Hematopoietic multipotent progenitor cell treated with erythropoietin and hydrocortisone succinate and interleukin-3 and kit ligand, for 8 days (in vitro differentiated cells): ENCODE measurements around the gene ADAMTS16.

Experiments used
- DNase-seq: peaks from one replicate; pipeline ENCODE4 v3.0.0-alpha.2; 2015

ADAMTS16 gene

DNA sequence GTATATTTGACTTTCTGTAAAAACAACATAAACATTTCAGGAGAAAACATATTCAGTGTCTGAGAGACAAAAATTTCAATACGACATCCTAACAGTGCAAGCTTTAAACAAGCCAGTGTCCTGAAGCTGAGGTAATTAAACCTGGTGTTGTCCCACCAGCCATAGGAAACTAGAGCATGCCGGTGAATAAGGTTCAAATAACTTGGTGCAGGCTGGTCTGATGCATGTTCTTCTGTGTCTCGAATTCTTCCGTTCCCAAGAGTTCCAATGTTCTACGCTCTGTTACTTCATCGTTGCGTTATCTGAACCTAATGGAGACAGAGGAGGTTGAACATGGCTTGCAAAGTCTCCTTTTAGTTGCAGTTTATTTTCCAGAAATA lies 48.9 kb downstream of the ADAMTS16 start:
- no peak for DNase-seq

DNA sequence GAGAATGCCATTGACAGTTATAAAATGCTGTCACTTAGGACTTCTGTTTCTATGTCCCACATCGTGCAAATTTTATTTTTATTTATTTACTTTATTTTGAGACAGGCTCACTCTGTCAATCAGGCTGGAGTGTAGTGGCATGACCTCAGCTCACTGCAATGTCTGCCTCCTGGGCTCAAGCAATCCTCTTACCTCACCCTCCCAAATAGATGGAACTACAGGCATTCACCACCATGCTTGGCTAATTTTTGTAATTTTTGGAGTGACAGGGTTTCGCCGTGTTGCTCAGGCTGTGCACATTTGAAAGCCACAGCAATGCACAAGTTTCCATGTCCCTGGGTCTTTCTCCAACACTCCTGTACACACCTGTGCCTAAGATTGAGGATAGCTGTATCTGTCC lies 51.8 kb downstream of the ADAMTS16 start:
- DNase-seq, result no peak

DNA sequence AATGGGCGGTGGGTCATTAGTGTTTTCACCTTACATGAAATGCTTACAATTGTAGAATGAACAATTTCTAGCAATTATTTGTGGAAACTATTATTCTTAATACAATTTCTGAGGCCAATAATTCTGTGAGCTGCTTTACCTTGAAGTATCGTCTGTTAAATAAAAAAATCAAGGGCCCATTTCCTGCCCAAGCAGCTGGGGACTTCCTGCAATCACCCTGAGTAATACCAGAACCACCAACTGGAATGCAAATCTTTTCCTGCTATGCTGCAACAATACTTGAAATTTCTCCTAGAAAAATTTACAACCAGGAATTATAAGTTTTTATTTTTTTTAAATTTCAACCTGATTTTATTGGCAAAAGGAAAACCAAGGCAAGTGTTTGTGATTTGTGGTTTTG lies 52.6 kb downstream of the ADAMTS16 start:
- no peak for DNase-seq

DNA sequence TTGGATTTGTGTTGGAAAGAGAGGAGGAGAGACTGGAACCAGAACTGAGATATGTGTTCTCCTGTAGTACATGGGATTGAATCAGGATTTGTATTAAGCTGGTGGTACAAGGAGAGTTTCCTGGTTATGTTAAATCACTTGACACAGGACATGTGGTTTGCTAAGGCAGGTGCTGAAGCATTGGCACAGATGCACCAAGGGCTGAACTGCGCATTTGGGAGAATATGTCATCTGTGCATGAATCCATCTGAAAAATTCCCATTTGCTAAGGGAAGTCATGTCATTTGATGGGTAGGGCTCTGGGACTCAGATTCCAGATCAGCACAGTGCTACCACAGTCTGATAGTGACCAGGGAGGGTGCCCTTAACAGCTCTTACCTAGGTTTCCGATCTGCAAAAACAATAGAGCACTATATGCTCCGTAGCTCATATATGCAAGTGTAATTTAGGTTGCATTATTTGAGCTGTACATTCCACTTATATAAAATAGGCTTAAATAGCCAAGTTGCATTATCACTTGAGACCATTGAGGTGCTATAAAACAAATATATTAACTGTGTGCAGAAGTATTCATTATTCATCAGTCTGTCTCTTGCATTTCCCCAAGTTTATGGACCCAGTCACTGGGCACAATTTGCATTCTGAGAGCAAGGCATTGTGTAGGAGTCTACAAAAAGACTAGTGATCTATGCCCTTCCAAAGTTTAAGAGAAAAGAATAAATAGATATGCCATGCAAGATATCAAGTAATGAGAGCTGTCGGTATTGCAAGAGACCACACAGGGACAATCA lies 55.2 kb downstream of the ADAMTS16 start:
- no peak for DNase-seq

DNA sequence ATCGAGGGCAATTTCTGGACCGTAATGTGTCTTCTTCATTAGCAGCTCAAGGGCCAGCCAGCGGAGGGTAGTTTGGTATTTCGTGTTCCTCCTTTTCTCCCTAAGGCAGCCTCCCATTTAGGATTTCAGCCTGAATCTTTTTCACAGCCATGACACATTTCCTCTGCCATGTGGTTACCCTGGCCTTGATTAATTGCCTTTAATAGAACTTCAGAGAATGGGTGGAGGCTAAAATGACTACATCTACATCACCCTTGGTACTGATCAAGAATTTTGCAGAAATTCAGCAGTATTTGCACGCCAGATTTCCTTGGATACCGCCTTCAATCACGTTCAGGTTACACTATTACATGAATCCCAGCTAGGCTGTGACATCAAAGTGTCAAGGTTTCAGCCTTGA lies 58.0 kb downstream of the ADAMTS16 start:
- DNase-seq, result no peak

DNA sequence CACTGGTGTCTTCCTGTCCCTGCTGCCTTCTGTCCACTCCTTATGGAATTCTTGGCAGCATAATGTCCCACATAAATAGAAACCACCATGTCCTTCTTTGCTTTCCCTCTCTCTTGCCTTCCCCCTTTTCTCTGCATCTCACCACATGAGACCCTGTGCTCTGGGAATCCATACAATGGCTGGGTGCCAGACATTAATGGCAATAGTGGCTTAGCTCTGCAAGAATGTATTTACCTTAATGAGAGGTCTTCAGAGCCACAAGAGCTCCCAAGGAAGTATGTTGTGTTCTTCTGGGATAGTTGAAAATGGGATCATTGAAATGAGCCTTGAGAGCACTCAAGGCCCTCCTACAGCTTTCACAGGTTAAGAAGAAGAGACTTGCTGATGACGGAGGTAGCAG lies 58.7 kb downstream of the ADAMTS16 start:
- no peak for DNase-seq

DNA sequence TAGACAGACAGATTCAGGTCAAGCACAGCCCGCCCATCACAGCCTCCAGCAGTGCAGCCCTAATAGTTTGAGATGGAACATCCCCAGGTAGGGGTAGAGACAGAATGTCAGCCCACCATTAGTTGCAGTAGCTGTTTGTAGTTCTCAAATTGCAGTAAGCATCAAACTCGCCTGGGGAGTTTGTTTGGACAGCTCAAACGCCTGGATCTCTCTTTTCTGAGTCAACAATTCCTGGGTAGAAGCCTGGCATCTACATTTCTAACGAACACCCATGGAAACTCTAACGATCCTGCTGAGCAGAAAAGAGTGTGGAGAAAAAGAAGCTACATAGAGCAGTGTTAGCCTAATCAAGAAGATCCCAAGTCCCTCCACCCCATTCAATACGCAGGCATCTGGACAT lies 59.4 kb downstream of the ADAMTS16 start:
- no peak for DNase-seq

DNA sequence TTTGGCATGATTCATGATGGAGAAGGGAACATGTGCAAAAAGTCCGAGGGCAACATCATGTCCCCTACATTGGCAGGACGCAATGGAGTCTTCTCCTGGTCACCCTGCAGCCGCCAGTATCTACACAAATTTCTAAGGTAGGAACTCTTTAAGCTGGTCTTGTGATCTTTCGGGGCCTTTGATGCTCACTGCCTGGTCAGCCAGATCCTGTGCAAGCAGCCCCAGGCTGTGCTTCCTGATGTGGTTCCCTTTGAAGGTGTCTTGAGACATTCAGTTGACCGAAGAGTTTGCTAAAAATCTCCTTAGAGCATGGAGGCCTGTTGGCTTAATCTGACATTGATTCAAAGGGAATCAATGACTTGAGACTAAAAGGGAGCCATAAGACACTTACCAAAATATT lies 60.0 kb downstream of the ADAMTS16 start:
- DNase-seq, result no peak

DNA sequence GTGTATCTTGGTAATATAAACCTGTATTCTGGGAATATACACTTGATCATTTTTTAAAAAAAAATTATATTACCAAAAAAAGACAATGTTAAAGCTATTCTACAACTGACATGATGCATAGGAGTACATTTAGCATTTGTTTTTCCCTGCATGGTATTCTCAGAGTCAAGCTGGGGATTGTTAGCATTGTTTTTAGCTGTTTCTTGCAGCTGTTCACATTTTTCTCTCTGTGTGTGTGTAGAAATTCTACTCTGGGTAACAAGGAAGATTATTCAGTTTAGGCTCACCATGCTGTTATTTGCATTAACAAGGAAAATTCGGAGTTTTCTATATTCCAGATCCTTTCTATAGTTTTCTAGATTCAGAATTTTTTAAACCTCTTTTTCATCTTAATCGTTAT lies 62.2 kb downstream of the ADAMTS16 start:
- no peak for DNase-seq

DNA sequence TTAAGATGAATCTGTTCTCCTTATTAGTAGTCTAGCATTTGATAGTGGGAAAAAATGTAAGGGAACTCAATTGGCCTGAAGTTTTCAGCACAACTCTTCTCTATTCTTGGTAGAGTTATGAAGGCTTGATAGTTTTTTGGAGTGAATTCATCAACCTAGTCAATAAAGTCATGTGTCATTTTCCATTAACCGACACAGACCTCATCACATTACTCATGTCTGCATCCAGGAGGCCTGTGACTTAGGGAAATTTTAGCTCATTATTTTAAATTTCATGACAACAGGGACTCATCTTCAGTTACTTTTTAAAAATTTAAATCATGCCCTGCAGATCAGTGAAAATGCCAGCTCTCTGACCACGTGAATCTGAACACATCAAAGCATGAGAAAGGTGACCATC lies 63.3 kb downstream of the ADAMTS16 start:
- no peak for DNase-seq

DNA sequence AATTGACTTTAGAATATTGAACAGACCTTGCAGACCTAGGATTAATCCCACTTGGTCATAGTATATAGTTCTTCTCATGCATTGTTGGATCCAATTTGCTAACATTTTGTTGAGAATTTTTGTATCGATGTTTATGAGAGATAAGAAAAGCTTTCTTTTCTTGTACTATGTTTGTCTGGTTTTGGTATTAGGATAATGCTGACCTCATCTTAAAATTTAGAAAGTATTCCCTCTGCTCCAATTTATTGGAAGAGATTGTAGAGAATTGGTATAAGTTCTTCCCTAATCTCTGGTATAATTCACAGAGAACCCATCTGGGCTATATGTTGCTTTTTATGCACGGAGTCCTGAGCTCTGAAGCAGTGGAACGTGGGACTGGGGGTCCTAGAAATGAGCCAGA lies 67.7 kb downstream of the ADAMTS16 start:
- DNase-seq, result no peak

DNA sequence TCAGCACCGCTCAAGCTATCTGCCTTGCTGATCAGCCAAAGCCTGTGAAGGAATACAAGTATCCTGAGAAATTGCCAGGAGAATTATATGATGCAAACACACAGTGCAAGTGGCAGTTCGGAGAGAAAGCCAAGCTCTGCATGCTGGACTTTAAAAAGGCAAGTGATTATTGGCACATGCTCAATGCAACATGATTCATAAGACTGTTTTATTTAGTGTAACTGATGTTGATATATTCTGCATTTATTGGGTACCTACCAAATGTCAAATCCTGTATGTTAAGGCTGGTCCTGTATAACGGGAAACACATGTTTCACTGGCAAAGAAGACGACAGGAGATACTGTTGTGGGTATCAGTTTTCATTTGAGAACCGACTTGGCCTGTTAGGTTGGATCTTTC lies 69.0 kb downstream of the ADAMTS16 start:
- no peak for DNase-seq

DNA sequence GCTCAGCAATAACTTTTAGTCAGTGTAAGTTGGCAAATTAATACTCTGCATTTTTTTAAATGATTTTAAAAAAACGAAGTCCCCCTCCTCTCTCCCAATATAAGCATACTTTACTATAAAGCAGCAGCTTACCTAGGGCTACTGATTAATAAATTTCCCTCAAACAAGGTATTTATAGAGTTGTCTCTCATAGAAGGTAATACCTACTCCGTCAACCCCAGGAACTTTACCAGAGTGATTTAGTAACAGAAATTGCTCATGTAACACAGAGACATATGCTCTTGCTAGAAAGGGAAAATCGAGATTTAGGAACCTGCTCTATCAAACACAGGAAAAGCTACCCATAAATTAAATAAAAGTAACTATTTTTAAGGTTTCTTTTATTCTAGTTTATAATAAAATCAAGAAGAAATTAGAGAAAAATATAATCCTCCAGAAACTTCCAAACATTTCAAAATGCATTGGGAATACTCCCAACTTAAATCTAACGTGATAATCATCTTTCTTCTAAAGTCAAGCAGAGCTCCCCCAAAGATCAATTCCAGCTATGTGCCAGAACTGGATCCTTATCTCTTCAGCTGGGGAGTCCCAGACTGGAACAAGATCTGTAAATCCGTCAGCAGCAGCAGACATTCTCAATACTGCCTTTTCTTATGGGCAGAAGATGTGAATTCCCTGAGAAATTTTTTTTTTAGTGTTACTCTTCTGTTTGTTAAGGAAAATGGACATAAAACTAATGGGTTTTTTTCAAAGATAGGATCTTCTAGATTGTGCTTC lies 69.6 kb downstream of the ADAMTS16 start:
- DNase-seq, result no peak

DNA sequence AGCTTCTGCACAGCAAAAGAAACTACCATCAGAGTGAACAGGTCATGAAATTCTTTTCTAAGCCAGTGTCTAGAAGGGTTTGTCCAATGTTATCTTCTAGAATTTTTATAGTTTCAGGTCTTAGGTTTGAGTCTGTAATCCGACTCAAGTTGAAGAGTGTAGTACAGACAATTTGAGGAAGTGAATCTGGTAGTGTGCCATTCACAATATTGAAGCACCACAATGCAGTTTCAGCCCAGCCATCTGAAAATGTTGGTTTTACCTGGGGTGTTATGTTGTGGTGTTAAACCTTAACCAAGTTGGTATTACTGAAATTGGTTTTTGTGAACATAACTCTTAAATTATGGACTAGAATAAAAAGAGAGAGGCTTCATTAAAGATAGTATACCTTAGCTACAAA lies 77.2 kb downstream of the ADAMTS16 start:
- no peak for DNase-seq

DNA sequence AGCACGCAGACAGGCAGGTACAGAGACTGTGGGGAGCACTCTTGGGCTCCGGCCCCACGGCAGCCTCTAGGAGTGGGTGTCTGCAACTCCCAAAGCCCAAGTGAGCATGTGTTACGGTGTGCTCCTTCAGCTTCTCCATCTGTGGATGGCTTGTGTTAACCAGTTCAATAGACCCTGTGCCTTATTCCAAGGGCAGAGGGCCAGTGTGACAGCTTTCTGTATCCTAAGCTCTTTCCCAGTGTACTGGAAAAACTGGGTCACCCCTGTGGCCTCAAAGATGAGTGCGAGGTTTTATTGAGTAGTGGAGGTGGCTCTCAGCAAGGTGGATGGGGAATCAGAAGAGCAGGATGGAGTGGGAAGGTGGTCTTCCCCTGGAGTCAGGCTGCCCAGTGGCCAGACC lies 78.3 kb downstream of the ADAMTS16 start:
- no peak for DNase-seq

DNA sequence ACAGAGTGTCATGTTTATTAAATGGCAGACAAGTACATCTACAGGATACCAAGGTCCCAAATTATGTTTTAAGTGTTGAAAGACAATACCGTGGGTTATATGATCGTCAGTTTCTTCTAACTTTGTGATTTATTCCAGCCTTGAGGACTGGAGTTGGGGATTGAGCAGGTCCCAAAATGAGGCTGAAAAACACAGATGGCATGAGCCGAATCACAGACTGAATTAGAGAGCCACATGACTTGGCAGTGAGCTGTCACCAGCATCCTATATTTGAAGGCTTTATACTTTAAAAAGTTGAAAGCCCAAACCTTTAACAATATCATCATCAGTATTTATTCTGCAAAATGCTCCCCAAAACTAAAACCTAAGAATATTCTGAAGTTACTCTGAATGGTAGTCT lies 79.4 kb downstream of the ADAMTS16 start:
- DNase-seq, result no peak

DNA sequence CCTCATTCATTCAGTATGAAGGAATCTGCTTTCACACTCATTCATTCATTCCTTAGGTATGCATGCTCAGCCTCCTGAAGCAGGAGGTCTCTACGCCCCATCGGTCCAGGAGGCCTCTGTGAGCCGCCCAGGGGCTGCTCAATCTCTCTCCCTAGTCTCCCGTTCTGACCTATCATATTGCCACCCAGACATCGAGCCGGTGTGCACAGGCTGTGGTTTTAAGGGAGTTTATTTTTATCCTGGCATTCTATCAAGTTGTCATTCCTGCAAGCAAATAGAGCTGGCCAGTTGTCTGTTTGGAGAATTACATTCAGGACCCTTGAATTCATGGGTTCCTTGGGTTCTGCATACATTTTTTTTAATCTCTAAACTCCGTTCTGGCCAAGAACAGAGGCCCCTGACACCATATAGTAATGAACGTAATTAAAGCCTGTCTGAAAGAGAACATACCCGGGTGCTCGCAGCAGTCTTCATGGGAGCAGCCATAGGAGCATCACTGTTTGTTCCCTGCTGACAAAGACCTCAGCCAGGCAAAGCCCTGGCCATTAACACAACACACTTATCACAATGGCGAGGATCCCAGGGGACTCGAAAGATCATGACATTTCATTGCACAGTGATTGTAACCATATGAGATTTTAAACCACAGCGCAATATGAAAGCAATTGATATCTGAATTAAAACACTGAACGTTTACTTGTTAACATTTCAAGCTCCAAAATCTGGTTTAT lies 80.9 kb downstream of the ADAMTS16 start:
- DNase-seq, result no peak

DNA sequence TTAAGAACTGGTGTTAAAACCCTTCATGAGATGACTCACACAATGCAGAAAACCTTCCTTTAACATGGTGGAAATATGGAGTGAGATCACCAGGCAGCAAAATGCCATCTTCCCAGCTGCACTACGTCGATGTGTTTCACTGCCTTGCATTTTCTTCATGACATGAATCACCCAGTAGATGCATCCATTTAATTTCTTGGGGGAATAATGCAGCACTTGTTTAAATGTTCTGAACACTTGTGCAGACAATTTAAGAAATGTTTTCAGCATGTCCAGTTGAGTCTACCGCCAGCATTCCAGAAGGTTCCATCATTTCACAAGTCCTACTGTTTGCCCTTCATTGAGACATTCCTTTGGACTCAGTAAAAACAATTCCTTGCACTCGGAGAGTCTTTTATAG lies 81.6 kb downstream of the ADAMTS16 start:
- DNase-seq, result no peak

DNA sequence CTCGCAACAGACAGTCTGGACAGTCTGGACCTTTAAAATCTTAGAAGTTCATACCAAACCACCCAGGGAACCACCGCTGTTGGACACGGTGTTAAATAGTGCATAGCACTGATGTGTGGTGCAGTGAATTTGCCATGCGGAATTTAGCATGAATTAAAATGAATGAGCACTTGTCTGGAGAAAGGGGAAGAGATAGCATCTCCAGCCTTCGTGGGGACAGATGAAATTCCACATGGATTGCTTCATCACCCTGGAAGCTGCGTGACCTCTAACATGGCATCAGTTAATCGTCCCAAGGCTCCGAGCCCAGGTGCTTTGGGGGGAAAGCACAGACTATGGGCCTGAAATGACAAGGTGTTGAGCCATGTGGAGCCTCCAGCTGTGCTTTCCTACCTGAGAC lies 91.4 kb downstream of the ADAMTS16 start:
- DNase-seq, result no peak

DNA sequence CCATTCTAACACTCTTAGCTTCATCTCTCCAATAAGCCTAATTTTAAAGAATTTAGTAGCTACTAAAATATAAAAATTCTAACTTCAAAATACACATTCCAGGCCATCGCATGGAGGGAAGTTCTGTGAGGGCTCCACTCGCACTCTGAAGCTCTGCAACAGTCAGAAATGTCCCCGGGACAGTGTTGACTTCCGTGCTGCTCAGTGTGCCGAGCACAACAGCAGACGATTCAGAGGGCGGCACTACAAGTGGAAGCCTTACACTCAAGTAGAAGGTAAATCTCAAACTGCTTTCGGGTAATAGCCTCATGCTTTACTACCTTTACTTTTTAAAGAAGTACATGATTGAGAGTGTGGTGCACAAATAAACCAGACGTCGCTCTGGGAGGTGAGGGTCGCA lies 94.8 kb downstream of the ADAMTS16 start:
- no peak for DNase-seq

DNA sequence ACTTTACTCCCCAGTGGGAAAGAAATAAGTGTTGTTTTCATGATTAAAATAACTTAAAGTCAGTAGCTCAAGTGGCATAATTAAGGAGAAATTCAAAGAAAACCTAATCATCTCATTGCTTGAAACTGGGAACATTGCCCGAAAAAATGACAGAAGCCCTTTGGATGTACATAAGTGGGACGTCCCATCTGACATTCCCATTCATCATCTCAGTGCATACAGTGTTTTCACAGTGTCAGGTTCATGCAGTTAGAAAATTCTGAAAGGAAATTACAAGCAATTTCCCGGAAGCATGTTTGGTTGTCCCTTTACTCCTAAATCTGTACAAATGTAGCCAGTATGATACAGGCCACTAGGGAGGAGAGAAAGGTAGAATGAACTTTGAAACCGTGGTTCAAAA lies 95.6 kb downstream of the ADAMTS16 start:
- DNase-seq, result no peak

DNA sequence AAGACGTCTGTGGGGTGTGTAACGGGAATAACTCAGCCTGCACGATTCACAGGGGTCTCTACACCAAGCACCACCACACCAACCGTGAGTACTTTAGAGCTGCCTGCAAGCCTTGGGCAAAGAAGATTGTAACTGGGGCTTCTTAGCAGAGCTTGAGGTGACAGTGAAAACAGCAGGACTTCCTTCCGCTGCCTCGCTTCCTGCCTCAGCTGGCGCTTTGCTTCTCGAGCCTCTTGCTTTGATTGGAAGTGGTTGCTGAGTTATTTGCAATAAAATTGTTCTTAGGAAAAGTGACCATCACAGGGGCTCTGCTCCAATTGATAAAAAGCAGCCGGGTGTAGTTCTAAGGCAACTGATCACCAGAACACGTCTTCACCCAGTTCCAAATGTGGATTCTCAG lies 99.1 kb downstream of the ADAMTS16 start:
- no peak for DNase-seq

DNA sequence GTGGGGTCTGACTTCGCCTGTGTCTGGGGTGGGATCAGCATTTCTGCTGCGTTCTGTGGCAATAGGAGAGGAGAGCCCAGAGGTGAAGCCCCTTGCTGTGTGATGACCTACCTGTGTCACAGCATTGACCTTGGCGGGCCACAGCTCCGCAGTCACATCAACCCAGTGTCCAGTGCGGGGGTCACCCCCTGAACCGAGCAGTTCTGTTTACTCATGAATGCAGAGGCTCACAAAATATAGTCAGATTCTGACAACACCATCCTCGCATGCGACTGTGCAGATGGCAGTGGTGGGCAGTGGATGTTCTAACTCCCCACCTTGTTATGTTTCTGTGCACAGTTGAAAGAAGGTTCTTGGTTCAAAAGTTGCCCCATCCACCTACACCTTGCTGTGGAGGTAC lies 100.1 kb downstream of the ADAMTS16 start:
- no peak for DNase-seq

DNA sequence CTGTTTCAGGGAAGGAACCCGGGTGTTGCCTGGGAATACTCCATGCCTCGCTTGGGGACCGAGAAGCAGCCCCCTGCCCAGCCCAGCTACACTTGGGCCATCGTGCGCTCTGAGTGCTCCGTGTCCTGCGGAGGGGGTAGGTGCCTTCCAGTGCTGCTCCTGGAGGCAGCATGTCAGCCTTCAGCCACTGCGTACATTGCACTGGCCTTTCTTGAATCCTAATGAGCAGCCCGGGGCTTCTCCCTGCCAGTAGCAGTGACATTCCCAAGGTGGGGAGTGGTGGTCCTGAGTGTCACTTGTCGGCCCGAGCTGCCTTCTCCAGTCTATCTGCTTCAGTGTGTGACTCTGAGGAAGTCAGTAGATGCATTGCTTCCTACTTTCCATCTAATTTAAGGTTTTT lies 101.9 kb downstream of the ADAMTS16 start:
- DNase-seq, result no peak
